ENCODE results near the gene WBP1. TPM values are rescaled to one million over a fixed set of nuclear protein-coding genes. Genes with fewer than 3 reads are reported as not detected.

Gene WBP1
- total and polyA plus RNA-seq, 10 of the 15 experiments (the other 5 are each of a cell fraction or from before 2014, with no cell fraction given), result 4.2 to 76.8 (median 43.8) TPM

DNA sequence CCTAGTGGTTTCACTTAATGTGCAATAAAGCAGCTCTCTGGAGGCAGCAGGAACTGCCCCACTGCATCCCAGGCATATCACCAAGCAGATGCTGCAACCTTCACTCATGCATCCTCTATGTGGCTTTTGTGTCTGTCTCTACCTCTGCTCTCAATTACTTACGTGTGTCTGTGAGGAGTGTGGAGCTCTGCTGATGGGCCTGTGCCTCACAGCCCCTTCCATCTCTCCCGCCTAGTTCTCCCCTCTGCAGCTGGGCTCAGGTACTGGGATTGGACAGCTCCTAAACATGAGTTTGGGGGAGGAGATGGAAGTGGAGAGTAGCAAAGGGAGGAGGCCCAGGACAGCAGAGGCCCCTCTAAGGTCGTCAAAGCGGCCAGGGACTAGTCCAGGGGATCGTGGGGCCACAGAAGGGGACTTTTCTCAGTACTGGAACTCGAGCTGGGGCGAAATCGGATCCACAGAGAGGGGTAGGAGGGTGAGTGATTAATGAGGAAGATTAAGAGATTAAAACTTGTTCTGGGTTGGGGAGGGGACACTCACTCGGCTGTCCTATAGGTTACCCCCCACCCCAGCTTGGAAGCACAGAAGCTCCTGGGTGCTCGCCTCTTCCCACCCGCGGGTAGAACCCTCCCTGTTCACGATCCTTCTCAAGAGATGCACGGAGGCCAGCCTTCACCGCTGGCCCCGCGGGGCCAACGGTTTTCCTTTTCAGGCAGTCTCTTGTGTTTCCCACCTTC is 43.3 kb downstream of the WBP1 start:
- no peak overlapping the region for H3K27ac ChIP-seq (ENCODE audit: control insufficient read depth, insufficient read depth)
- no TSS peak for BruUV-seq (replicated peaks)
- H3K9ac ChIP-seq (ENCODE audit: control insufficient read depth, insufficient read depth, low read length), result no peak overlapping the region
- in situ Hi-C loops (cut with MboI) (no loop called here), intact Hi-C loops (cut with micrococcal nuclease; ENCODE audit: unreplicated experiment) (loop anchor here (2.0 kb wide), 1 partner anchor 19 kb away; the partner anchor contains the start of genes CCDC142 and TTC31)
- no peak overlapping the region for H3K4me2 ChIP-seq (ENCODE audit: control insufficient read depth, insufficient read depth)
- TF ChIP-seq, protein P1, sequence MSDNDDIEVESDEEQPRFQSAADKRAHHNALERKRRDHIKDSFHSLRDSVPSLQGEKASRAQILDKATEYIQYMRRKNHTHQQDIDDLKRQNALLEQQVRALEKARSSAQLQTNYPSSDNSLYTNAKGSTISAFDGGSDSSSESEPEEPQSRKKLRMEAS (IDR thresholded peaks at IDR 0.05; ENCODE audit: low read depth, low read length), result no peak
- TF ChIP-seq RFX5 (IDR thresholded peaks at IDR 0.05; ENCODE audit: low read depth, low read length) (no peak), RB1 (IDR thresholded peaks at IDR 0.05; ENCODE audit: borderline replicate concordance) (no peak), TAF1 (IDR thresholded peaks at IDR 0.05; ENCODE audit: borderline replicate concordance, low read depth, low read length) (no peak), EGR1 (IDR thresholded peaks at IDR 0.05; ENCODE audit: borderline replicate concordance in 1 of 2, low read depth in 2 of 2, low read length in 2 of 2) (no peak), RBBP5 (conservative IDR thresholded peaks at IDR 0.05) (no peak), BHLHE40 (IDR thresholded peaks at IDR 0.05; ENCODE audit: borderline replicate concordance in 1 of 2, low read depth in 2 of 2, low read length in 1 of 2) (no peak), EED (IDR thresholded peaks at IDR 0.05; ENCODE audit: low read depth) (no peak), RUNX3 (IDR thresholded peaks at IDR 0.05; ENCODE audit: low read length) (no peak), ESRRA (IDR thresholded peaks at IDR 0.05; ENCODE audit: low read length) (no peak), MTA3 (IDR thresholded peaks at IDR 0.05; ENCODE audit: borderline replicate concordance, low read length) (no peak), TBL1XR1 (IDR thresholded peaks at IDR 0.05; ENCODE audit: low read depth, low read length) (no peak)
- POLR2A ChIA-PET, result interaction anchor here (1.1 to 1.9 kb wide), 2 partner anchors 27 to 110 kb away, joined by 3 to 4 read pairs; partner anchors contain the start of gene AUP1
- H3K27me3 ChIP-seq (replicated peaks in 1 of 2; ENCODE audit: control insufficient read depth in 2 of 2, insufficient read depth in 2 of 2, low read length in 1 of 2), result peaks cover 15 to 25% of the 10 kb centered on the region in 2 experiments; a peak in 3 of 4 replicates
- FAIRE-seq (no peak), ATAC-seq (no peak), DNase-seq (ENCODE audit: low read depth, low spot score) (no peak)
- H3K9me3 ChIP-seq (replicated peaks; ENCODE audit: control insufficient read depth, insufficient read depth, low read length), result no peaks in the 10 kb centered on the region
- no peak overlapping the region for H3K4me3 ChIP-seq
- SMC1A ChIA-PET (ENCODE audit: uncharacterized antibody, unreplicated experiment), result interaction anchor here (1.2 to 7.0 kb wide), 4 partner anchors 9 to 85 kb away, joined by 3 to 71 read pairs (median 4); no protein-coding TSS in a partner anchor
- no peaks in the 10 kb centered on the region for H4K20me1 ChIP-seq (ENCODE audit: control insufficient read depth, insufficient read depth)
- peaks cover 27% of the 10 kb centered on the region for H3K4me1 ChIP-seq (ENCODE audit: control insufficient read depth, insufficient read depth, low read length)
- CTCF ChIA-PET, result interaction anchor here (1.4 to 13.9 kb wide), 4 partner anchors 19 to 85 kb away, joined by 4 to 231 read pairs (median 84); partner anchors contain the start of genes AUP1, CCDC142, DQX1 and HTRA2
- RAD21 ChIA-PET (ENCODE audit: unreplicated experiment), result interaction anchor here (0.8 to 2.9 kb wide), 6 partner anchors 18 to 87 kb away, joined by 3 to 10 read pairs (median 6); partner anchors contain the start of genes AUP1, CCDC142, HTRA2 and INO80B
- H3K79me2 ChIP-seq (ENCODE audit: control insufficient read depth, insufficient read depth, low read length), result peaks cover 6% of the 10 kb centered on the region
- WGBS (ENCODE audit: insufficient coverage, insufficient replicate concordance, low lambda C conversion rate, missing lambda C conversion rate), result 87% methylated on average over 18 of the region's 18 CpGs
- peaks cover 0 to 7% of the 10 kb centered on the region in 2 experiments; a peak in 1 of 4 replicates for H3K36me3 ChIP-seq (ENCODE audit: control insufficient read depth in 2 of 2, insufficient read depth in 2 of 2, low read length in 1 of 2)
- no peak overlapping the region for H2AFZ ChIP-seq (ENCODE audit: control insufficient read depth, low read depth, low read length)
